HepG2 (cell line): ENCODE results near the gene ROBO2. TPM values are rescaled to one million over a fixed set of nuclear protein-coding genes. Genes with fewer than 3 reads are reported as not detected.

Experiments
- ATAC-seq: fragments of 200-7000 bp; cut with Tn5 transposase; 3 replicates; pipeline ENCODE4 v1.9.1; 2020; ENCODE audit warnings: mild to moderate bottlenecking, moderate library complexity
- BruUV-seq: library from RNA; stranded (reverse); fragments of 400-500 nt; replicated peaks from 2 replicates; lab custom pipeline; 2021; lab: Mats Ljungman, UMichigan
- CTCF ChIA-PET: fragments of 300-600 bp; formaldehyde crosslinking; extraction: SDS; loops from one replicate; lab custom pipeline; 2021; ENCODE audit warnings: low total read pairs, inconsistent platforms, low intra/inter-chr PET ratio; lab: Yijun Ruan, JAX
- POLR2A ChIA-PET: fragments of 350-600 bp; sonication (Branson Sonifier 250); formaldehyde crosslinking; loops from one replicate; lab custom pipeline; 2020; ENCODE audit warnings: antibody characterized with exemption, inconsistent platforms; lab: Yijun Ruan, JAX
- DNase-seq: peaks from one replicate; pipeline ENCODE4 v3.0.0-alpha.2; 2015; ENCODE audit warnings: low spot score
- FAIRE-seq: peaks from 3 replicates; lab custom pipeline; 2011; peaks lifted over from hg19 to GRCh38; lab: Jason Lieb, UNC
- H2AFZ ChIP-seq: one replicate; pipeline ENCODE4 v1.6.1; 2011; ENCODE audit warnings: low read length, inconsistent platforms
- H3K27ac ChIP-seq: fragments of 300-600 bp; 3 replicates; pipeline ENCODE4 v1.8.0; 2011; ENCODE audit warnings: mixed run types, mild to moderate bottlenecking, mixed read lengths, low read length, inconsistent platforms; ENCODE audit not compliant: insufficient read depth; ENCODE audit errors: extremely low read length
- H3K27me3 ChIP-seq, 2 experiments: fragments of 200-600 bp in 1 of 2; 2 replicates in 1 of 2; 3 replicates in 1 of 2; pipeline versions ENCODE4 v1.6.0 to v1.8.0; 2011; ENCODE audit warnings: low read length in 2 of 2, mild to moderate bottlenecking in 2 of 2, moderate library complexity in 2 of 2, inconsistent platforms in 1 of 2; ENCODE audit not compliant: insufficient read depth in 2 of 2, control insufficient read depth in 1 of 2
- H3K36me3 ChIP-seq, 2 experiments: fragments of 200-600 bp in 1 of 2; replicated peaks in 1 of 2; 2 replicates in 1 of 2; 3 replicates in 1 of 2; pipeline versions ENCODE4 v1.5.1 to v1.8.0; 2011; ENCODE audit warnings: low read length in 2 of 2, inconsistent platforms in 1 of 2; ENCODE audit not compliant: insufficient read depth in 2 of 2, control insufficient read depth in 1 of 2
- H3K4me1 ChIP-seq: 2 replicates; pipeline ENCODE4 v1.5.1; 2012; ENCODE audit warnings: low read length, inconsistent platforms; ENCODE audit not compliant: insufficient read depth
- H3K4me2 ChIP-seq: 2 replicates; pipeline ENCODE4 v1.6.0; 2011; ENCODE audit warnings: low read depth, low read length, inconsistent platforms
- H3K4me3 ChIP-seq, 3 experiments: fragments of 200-600 bp in 1 of 3; sonication (generic), shearing (Covaris generic) in 1 of 3; replicated peaks in 1 of 3; 2 replicates each; pipeline ENCODE4 v1.5.1; 2011 to 2016; ENCODE audit warnings: low read length in 3 of 3, inconsistent platforms in 2 of 3, low read depth in 2 of 3, mild to moderate bottlenecking in 2 of 3, control low read depth in 1 of 3, mixed read lengths in 1 of 3; ENCODE audit not compliant: insufficient read depth in 1 of 3
- H3K79me2 ChIP-seq: one replicate; pipeline ENCODE4 v1.6.1; 2011; ENCODE audit warnings: low read length, inconsistent platforms; ENCODE audit not compliant: insufficient read depth
- H3K9ac ChIP-seq: 2 replicates; pipeline ENCODE4 v1.6.0; 2011; ENCODE audit warnings: mild to moderate bottlenecking, low read depth, low read length, inconsistent platforms; ENCODE audit not compliant: insufficient read depth
- H3K9me3 ChIP-seq: 2 replicates; pipeline ENCODE4 v1.5.1; 2012; ENCODE audit warnings: mild to moderate bottlenecking, low read length
- H4K20me1 ChIP-seq: 2 replicates; pipeline ENCODE4 v1.6.0; 2011; ENCODE audit warnings: inconsistent platforms, mild to moderate bottlenecking, low read length, moderate library complexity; ENCODE audit not compliant: insufficient read depth
- BATF2 ChIP-seq: sonication (generic); formaldehyde crosslinking; IDR thresholded peaks from 2 replicates; pipeline ENCODE4 v1.8.0; 2022; ENCODE audit warnings: mild to moderate bottlenecking, missing genetic modification reagents, moderate library complexity
- CEBPG ChIP-seq: IDR thresholded peaks from 2 replicates; pipeline ENCODE4 v1.6.1; 2016
- CTCF ChIP-seq: sonication (generic); formaldehyde crosslinking; IDR thresholded peaks from 2 replicates; pipeline ENCODE4 v1.5.0; 2020; ENCODE audit warnings: mild to moderate bottlenecking, missing genetic modification reagents, moderate library complexity
- HHEX ChIP-seq: IDR thresholded peaks from 2 replicates; pipeline ENCODE4 v1.6.1; 2016; ENCODE audit warnings: control low read depth
- HNRNPL ChIP-seq: fragments of 200-400 bp; formaldehyde crosslinking; IDR thresholded peaks from 2 replicates; pipeline ENCODE4 v1.6.1; 2017; ENCODE audit warnings: mild to moderate bottlenecking, low read depth, low read length
- STAG1 ChIP-seq: sonication (generic); formaldehyde crosslinking; IDR thresholded peaks from 2 replicates; pipeline ENCODE4 v1.4.0; 2020; ENCODE audit warnings: missing genetic modification reagents
- ZBTB2 ChIP-seq: sonication (generic); formaldehyde crosslinking; IDR thresholded peaks from 2 replicates; pipeline ENCODE4 v1.8.0; 2022; ENCODE audit warnings: low read depth, missing genetic modification reagents
- ZNF260 ChIP-seq: sonication (generic); formaldehyde crosslinking; IDR thresholded peaks from 2 replicates; pipeline ENCODE4 v1.4.0; 2020; ENCODE audit warnings: missing genetic modification reagents, low read depth, mild to moderate bottlenecking, borderline replicate concordance
- ZNF644 ChIP-seq: IDR thresholded peaks from 2 replicates; pipeline ENCODE4 v1.6.1; 2016; ENCODE audit warnings: low read depth
- ZNF75D ChIP-seq: sonication (generic); formaldehyde crosslinking; IDR thresholded peaks from 2 replicates; pipeline ENCODE4 v1.8.1; 2023; ENCODE audit warnings: missing genetic modification reagents, mild to moderate bottlenecking, borderline replicate concordance
- WGBS: methylation state at CpG from one replicate; pipeline ENCODE4 v1.1.6; 2017; ENCODE audit warnings: low lambda C conversion rate; 5-methylcytosine and 5-hydroxymethylcytosine counted together
- in situ Hi-C: cut with HindIII; loops from 2 replicates; pipeline ENCODE4 v1.10.0; 2017; ENCODE audit warnings: low pct_unique_long_range_greater_than_20kb; ENCODE audit not compliant: extremely low pct_ligation_motif_present
- intact Hi-C: fragments of 100-400 bp; cut with micrococcal nuclease; formaldehyde crosslinking; loops from one replicate; pipeline ENCODE4 v1.10.0; 2022; ENCODE audit not compliant: unreplicated experiment
- polyA plus RNA-seq, 8 experiments: library from polyadenylated mRNA; depleted of rRNA in 3 of 8; stranded (reverse) in 7 of 8; unstranded in 1 of 8; fragments of >200 nt; fragmentation: Illumina TruSeq in 4 of 8; extraction: Trizol in 4 of 8; gene quantifications; 2 replicates each; pipeline versions ENCODE4 v1.2.1 to v1.2.3, GENCODE V29; 2011 to 2016; ENCODE audit warnings: low read depth in 4 of 8, missing spikeins in 1 of 8, mixed read lengths in 1 of 8; ENCODE audit not compliant: insufficient read depth in 1 of 8
- total RNA-seq, 5 experiments: library from RNA; depleted of rRNA; stranded (reverse); fragments of >200 nt; fragmentation: Illumina TruSeq; extraction: Trizol; gene quantifications; 2 replicates each; pipeline ENCODE4 v1.2.3, GENCODE V29; 2016; ENCODE audit warnings: low read depth in 1 of 5

Gene ROBO2
- total and polyA plus RNA-seq, 2 of the 13 experiments (the other 11 are each of a cell fraction or from before 2014, with no cell fraction given), result not detected

GRCh38 chr3:77345009-77345408, 305.1 kb downstream of the ROBO2 start (continued):
- no peak for TF ChIP-seq ZBTB2
- TF ChIP-seq HNRNPL, result no peak
- no peak for TF ChIP-seq ZNF75D
- TF ChIP-seq ZNF260 (CRISPR knock-in tag), result no peak

GRCh38 chr3:77348244-77348855, 308.5 kb downstream of the ROBO2 start:
- peak; percentile 9 for DNase-seq
- no peaks in the 10 kb centered on the region for H3K4me1 ChIP-seq
- H3K27ac ChIP-seq, result no peak overlapping the region
- BruUV-seq, result no TSS peak
- intact Hi-C loops, result no loop called here
- H3K79me2 ChIP-seq, result no peaks in the 10 kb centered on the region
- FAIRE-seq, result peak; percentile 65
- no peak overlapping the region for H3K9ac ChIP-seq
- no peaks in the 10 kb centered on the region for H3K9me3 ChIP-seq
- no peak overlapping the region for H3K4me2 ChIP-seq
- H3K4me3 ChIP-seq, result no peak overlapping the region
- in situ Hi-C loops, result no loop called here
- TF ChIP-seq STAG1 (CRISPR knock-in tag), result peak; percentile 58
- 0 out of 2 replicates have a peak, but pooled peaks have one; percentile 5 for TF ChIP-seq CEBPG (CRISPR knock-in tag)
- TF ChIP-seq ZNF644 (CRISPR knock-in tag), result peak; percentile 53; the same call in 1 of the 2 replicates
- no peak for TF ChIP-seq HHEX (CRISPR knock-in tag)
- TF ChIP-seq CTCF (CRISPR knock-in tag), result peak; percentile 67
- no peak for TF ChIP-seq BATF2
- no peak overlapping the region for H2AFZ ChIP-seq
- H4K20me1 ChIP-seq, result no peaks in the 10 kb centered on the region
- ChIA-PET CTCF (no interaction called here), POLR2A (no interaction called here)
- no peaks in the 10 kb centered on the region for H3K36me3 ChIP-seq
- WGBS, result 34% methylated on average over 6 of the region's 6 CpGs
- peak; percentile 79 for ATAC-seq
- H3K27me3 ChIP-seq, result no peaks in the 10 kb centered on the region
